ENCODE results near the gene ATP5PB. TPM values are rescaled to one million over a fixed set of nuclear protein-coding genes. Genes with fewer than 3 reads are reported as not detected.

ATP5PB gene
- total RNA-seq, 2 experiments from 2014 or later = 286 to 303 TPM

DNA sequence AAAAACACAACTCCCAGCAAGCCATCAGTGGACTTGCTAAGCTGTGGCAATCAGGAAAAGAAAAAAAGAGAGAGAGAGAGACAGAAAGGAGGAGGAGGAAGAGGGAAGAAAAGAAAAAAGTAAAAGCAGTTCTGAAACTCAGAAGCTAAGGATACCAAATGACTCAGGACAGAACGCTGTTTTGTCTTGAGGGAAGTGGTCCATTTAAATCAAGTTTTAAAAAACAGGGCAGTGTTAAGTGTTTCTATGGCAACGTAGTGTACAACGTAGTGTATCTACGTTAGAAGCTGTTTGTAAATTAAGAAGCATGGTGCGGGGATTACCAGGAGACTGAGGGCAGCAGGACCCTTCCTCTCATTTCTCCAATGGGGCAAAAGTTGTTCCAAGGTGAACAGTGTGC, 48.3 kb downstream of the ATP5PB start:
- H3K4me3 ChIP-seq (ENCODE audit: low read depth, low read length, poor library complexity, severe bottlenecking) = no peak overlapping the region
- H3K4me1 ChIP-seq (ENCODE audit: insufficient read depth, low read length, poor library complexity, severe bottlenecking) = peaks cover under 1% of the 10 kb centered on the region
- no peak overlapping the region for H3K27ac ChIP-seq (ENCODE audit: low read depth, low read length, poor library complexity, severe bottlenecking)
- BruUV-seq (replicated peaks) = no TSS peak
- H3K36me3 ChIP-seq (ENCODE audit: insufficient read depth, low read length) = no peaks in the 10 kb centered on the region
- no peaks in the 10 kb centered on the region for H3K9me3 ChIP-seq (ENCODE audit: low read length)
- H4K20me1 ChIP-seq (ENCODE audit: insufficient read depth, low read length) = no peaks in the 10 kb centered on the region
- H3K4me2 ChIP-seq (ENCODE audit: low read length) = no peak overlapping the region
- TF ChIP-seq CTCF (conservative IDR thresholded peaks at IDR 0.05; ENCODE audit: low read length) = no peak
- no peak for TF ChIP-seq EZH2phosphoT487 (IDR thresholded peaks at IDR 0.05; ENCODE audit: borderline replicate concordance, low read depth, low read length)
- CTCF ChIA-PET (ENCODE audit: unreplicated experiment) = interaction anchor here (1.0 to 2.0 kb wide), 2 partner anchors 10 to 21 kb away, joined by 5 to 6 read pairs; no protein-coding TSS in a partner anchor
- DNase-seq (ENCODE audit: low spot score) = no peak
- H2AFZ ChIP-seq (ENCODE audit: low read length) = peak overlapping the region; percentile 52; the same call in 1 of the 2 replicates
- POLR2A ChIA-PET = interaction anchor here (0.6 to 2.5 kb wide), 7 partner anchors 10 to 197 kb away, joined by 3 to 18 read pairs (median 4); no protein-coding TSS in a partner anchor
- intact Hi-C loops (cut with micrococcal nuclease; ENCODE audit: unreplicated experiment) = no loop called here
- H3K79me2 ChIP-seq (ENCODE audit: insufficient read depth, low read depth, low read length) = no peaks in the 10 kb centered on the region
- H3K9me2 ChIP-seq (ENCODE audit: insufficient read depth, low read length) = no peaks in the 10 kb centered on the region

DNA sequence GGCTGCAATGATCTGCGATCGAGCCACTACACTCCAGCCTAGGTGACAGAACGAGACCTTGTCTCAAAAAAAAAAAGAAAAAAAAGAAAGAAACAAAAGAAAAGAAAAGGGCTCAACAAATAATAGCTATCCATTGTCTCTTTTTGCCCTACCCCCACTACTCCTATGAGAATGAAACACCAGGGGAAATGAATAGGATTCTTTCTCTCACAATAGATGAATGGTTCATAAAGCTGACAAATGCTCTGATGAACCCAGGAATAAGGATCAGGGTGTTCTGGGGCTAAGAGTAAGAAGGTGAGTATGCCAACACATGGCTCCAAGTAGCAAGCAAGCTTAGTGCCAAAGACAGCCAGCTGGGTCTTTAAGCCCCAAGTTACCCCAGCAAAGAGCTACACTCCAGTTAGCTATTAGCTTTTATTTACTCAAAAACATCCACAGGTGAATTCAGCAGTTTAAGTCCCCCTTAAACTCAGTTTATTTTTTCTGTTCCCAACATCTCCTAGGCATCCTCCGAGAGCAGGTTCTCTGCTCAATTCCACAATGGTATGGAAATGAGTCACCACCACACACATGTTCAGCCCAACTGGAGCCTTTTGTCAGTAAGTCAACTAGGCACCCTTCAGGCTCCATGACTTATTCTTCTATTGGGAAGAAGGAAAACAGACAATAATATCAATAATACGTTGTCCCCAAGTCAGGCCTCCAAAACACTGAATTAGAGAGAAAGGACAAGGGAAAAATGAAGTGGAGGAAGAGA, 49.9 kb downstream of the ATP5PB start:
- Histone ChIP-seq H3K4me1 (ENCODE audit: insufficient read depth, low read length, poor library complexity, severe bottlenecking) (peaks cover 16% of the 10 kb centered on the region), H4K20me1 (ENCODE audit: insufficient read depth, low read length) (no peaks in the 10 kb centered on the region), H3K4me2 (ENCODE audit: low read length) (no peak overlapping the region), H3K9me2 (ENCODE audit: insufficient read depth, low read length) (no peaks in the 10 kb centered on the region), H2AFZ (ENCODE audit: low read length) (no peak overlapping the region), H3K36me3 (ENCODE audit: insufficient read depth, low read length) (no peaks in the 10 kb centered on the region), H3K9me3 (ENCODE audit: low read length) (no peaks in the 10 kb centered on the region), H3K4me3 (ENCODE audit: low read depth, low read length, poor library complexity, severe bottlenecking) (no peak overlapping the region), H3K79me2 (ENCODE audit: insufficient read depth, low read depth, low read length) (no peaks in the 10 kb centered on the region), H3K27ac (ENCODE audit: low read depth, low read length, poor library complexity, severe bottlenecking) (no peak overlapping the region)
- ChIA-PET CTCF (ENCODE audit: unreplicated experiment) (interaction anchor here (2.0 kb wide), 1 partner anchor 8 kb away, joined by 6 read pairs; no protein-coding TSS in a partner anchor), POLR2A (interaction anchor here (0.6 to 2.5 kb wide), 9 partner anchors 8 to 264 kb away, joined by 3 to 18 read pairs (median 3); no protein-coding TSS in a partner anchor)
- BruUV-seq (replicated peaks) = no TSS peak
- intact Hi-C loops (cut with micrococcal nuclease; ENCODE audit: unreplicated experiment) = no loop called here
- DNase-seq (ENCODE audit: low spot score) = no peak
- TF ChIP-seq EZH2phosphoT487 (IDR thresholded peaks at IDR 0.05; ENCODE audit: borderline replicate concordance, low read depth, low read length) (no peak), CTCF (conservative IDR thresholded peaks at IDR 0.05; ENCODE audit: low read length) (no peak)

DNA sequence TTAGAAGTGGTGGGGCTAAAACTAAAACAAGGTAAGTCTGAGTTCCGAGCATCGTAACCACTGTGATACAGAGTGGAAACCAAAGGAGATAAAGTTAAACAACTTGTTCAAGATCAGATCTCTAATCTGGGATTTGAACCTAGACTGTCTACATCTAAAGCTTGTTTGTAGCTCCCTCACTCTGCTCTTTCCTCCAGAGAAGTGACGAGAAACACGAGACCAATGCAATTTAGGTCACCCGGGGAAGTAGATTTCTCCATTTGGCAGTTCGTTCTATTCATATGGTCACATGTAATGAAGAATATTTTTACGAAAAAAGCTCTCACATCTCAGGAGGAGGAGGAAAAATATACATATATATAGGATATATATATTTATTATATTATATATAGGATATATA, 52.4 kb downstream of the ATP5PB start:
- H3K36me3 ChIP-seq (ENCODE audit: insufficient read depth, low read length) = no peaks in the 10 kb centered on the region
- ChIA-PET POLR2A (interaction anchor here (0.6 kb wide), 1 partner anchor 203 kb away, joined by 3 read pairs; no protein-coding TSS in a partner anchor), CTCF (ENCODE audit: unreplicated experiment) (no interaction called here)
- H3K9me3 ChIP-seq (ENCODE audit: low read length) = no peaks in the 10 kb centered on the region
- no peak overlapping the region for H3K4me3 ChIP-seq (ENCODE audit: low read depth, low read length, poor library complexity, severe bottlenecking)
- H3K79me2 ChIP-seq (ENCODE audit: insufficient read depth, low read depth, low read length) = no peaks in the 10 kb centered on the region
- BruUV-seq (replicated peaks) = no TSS peak
- H3K4me2 ChIP-seq (ENCODE audit: low read length) = no peak overlapping the region
- no peak for TF ChIP-seq EZH2phosphoT487 (IDR thresholded peaks at IDR 0.05; ENCODE audit: borderline replicate concordance, low read depth, low read length)
- no peak for DNase-seq (ENCODE audit: low spot score)
- intact Hi-C loops (cut with micrococcal nuclease; ENCODE audit: unreplicated experiment) = no loop called here
- H4K20me1 ChIP-seq (ENCODE audit: insufficient read depth, low read length) = no peaks in the 10 kb centered on the region
- H2AFZ ChIP-seq (ENCODE audit: low read length) = no peak overlapping the region
- no peak overlapping the region for H3K27ac ChIP-seq (ENCODE audit: low read depth, low read length, poor library complexity, severe bottlenecking)
- peaks cover 41% of the 10 kb centered on the region for H3K4me1 ChIP-seq (ENCODE audit: insufficient read depth, low read length, poor library complexity, severe bottlenecking)
- no peaks in the 10 kb centered on the region for H3K9me2 ChIP-seq (ENCODE audit: insufficient read depth, low read length)
